OCI-M1 (cell line): ENCODE measurements around the gene PTPRB.

Source experiments
- DNase-seq: peaks from one replicate; lab custom pipeline; 2025; lab: John Stamatoyannopoulos, UW

PTPRB gene

DNA sequence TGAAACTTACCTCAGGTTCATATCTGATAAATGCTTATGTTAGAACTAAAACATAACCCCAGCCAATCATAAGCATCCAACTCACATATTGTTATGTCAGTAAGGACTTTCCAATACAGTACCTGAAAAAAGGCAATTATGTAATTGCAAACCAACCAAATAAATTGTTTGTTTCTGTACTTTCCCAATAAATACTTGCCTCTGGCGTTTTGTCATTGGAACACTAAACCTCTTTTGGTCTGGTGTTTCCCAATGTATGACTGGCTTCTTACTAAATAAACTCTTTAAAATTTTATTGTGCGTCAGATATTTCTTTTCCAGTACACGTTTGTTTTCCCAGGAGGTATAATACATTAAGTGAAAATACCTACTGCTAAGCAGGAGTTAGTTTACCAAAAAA lies 6.7 kb upstream of the PTPRB start:
- no peak for DNase-seq

DNA sequence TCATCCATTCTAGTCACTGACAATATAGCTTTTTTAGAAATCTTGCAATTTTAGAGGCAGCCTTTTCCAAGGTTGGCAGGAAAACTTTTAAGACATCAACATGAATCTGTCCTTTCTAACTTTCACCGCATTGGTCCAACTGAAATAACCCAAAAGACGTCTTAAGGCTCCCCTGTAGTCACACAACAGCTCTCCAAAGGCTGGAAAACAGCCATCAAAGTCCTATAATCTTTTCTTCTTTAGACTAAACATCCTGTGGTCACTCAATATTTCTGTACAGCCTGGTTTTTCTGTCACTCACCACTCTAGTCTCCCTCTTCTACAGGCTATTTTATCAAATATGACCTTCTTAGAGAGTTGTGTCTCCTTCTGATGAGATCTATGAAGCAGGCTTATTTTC lies 4.5 kb upstream of the PTPRB start:
- no peak for DNase-seq

DNA sequence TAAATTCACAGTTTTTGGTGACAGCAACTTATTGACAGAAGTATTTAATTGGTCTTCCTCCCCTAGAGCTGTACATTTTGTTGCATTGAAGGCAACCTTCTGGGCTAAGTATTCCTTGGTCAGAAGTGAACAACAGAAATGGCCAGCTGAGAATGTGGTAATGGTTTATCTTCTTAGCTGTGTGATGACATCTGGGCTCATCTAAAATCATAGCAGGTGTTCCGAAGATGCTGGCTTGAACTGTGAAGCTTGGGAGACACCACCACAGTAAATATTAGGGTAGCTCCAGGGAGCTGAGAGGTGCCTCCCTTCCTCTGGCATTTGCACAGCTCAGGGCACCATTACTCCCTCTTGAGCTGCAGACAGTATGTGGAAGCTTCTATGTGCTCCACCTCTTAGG lies 3.7 kb upstream of the PTPRB start:
- no peak for DNase-seq

DNA sequence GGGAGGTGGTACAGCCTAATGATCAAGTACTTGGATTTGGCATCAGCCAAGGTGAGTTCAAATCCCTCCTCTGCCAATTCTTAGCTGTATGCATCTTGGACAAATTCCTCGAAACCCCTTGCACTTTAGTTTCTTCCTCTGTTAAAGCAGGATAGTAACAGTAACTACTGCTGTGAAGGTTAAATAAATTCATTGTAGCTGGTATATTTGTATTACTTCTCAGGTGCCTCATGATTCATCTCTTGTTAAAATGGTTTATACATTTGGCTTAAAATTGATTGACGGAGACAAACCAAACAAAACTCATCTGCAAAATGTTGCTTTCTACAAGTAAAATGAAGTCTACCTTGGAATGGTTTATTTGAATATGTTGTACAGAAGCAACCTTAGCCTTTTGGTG lies 2.3 kb upstream of the PTPRB start:
- no peak for DNase-seq

DNA sequence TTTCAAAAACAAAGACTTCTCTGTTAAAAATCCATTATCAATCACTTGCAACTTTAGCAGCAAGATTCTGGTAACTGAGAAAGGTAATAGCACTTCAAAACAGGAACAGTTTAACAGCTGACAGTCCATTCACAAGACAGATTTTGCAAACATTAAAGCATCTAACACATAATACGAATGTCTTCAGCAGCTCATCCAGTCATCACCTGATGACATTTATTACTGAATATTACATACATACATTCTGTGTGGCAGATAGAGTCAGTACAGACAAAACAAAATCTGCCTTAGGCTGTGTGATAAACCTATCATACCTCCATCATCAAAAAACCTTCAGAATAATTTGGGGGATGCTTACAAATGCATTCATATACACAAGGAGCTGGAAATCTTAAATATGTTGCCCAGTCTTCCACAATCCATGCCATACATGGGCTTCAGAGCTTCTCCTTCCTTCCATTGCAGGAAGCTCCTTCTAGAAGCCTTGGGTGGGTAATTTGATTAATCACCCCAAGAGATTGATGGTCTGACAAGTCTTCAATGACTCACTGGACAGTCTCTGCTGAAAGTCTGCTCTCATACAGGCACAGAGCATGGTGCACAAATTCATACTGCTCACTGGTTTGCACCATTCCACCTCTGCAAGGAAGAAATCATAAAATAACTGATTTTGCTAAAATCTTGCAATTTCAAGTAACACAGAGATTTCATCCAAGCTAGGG lies 1.6 kb upstream of the PTPRB start:
- DNase-seq: no peak

DNA sequence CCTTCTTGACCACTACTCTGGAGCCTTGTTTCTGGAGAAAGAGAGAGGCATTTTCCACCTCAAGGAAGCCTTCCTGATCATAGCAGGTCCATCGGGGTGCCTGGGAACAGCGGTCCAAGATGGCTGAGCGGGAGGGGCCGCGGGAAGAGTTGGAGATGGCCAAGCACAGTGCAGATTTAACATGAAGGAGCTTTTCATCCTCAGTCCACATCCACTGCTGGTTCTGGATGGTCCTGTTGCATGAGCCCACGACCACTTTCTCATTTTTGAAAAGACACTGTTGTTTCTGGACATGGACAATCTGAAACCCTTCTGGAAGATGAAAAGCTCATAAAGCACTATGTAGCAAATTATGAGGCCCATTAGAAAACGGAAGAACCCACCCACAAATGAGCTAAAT lies 1.5 kb downstream of the PTPRB start:
- DNase-seq: no peak

DNA sequence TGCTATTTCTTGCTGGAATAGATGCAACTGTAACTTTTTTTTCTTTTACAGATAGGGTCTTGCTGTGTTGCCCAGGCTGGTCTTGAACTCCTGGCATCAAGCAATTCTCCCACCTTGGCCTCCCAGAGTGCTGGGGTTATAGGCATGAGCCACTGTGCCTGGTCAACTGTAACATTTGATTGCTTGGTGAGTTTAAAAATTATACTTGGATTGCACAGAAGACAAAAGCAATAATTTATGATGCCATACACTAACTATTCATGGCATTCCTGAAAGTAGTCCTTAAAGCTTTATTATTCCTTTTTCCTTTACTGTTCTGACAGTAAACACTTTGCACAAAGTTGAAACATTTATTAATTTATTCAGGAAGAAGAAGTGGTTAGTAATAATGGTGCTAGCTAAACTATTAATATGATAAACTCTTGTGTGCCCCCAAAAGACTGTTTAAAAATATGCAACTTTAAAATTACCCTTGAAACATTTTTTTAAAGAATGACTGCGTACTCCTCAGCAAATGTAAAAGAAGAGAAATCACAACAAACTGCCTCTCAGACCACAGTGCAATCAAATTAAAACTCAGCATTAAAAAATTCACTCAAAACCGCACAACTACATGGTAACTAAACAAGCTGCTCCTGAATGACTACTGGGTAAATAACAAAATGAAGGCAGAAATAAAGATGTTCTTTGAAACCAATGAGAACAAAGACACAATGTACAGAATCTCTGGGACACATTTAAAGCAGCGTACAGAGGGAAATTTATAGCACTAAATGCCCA lies 8.3 kb downstream of the PTPRB start:
- DNase-seq: no peak

DNA sequence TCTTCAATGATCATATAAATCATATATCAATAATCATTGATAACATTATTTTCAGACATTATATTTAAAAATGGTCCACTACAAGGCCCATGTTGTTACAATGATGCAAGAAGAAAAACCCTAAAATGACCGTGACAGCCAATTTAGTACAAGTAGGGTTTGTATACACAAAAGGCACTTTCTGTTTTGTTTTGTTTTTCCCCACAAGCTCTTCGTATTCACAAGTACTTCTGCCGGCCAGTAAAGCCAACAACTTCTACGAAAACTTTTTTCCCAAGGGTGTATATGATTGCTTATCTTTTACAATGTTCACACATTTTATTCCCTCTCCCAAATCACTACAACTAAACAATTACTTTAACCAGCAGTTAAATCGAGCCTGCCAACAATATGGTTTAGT lies 9.6 kb downstream of the PTPRB start:
- peak; percentile 20 for DNase-seq

DNA sequence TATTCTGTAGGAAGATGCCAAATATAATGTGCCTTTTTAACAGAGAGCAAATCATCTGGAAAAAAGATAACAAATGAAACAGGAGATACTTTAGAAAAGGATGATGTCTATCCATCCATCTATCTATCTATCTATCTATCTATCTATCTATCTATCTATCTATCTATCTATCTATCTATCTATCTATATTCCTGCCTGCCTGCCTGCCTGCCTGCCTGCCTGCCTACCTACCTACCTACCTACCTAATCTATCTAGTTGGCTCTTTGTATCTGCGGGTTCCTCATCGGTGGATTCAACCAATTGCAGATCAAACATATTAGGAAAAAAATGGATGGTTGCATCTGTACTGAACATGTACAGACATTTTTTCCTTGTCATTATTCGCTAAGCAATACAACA lies 11.0 kb downstream of the PTPRB start:
- no peak for DNase-seq

DNA sequence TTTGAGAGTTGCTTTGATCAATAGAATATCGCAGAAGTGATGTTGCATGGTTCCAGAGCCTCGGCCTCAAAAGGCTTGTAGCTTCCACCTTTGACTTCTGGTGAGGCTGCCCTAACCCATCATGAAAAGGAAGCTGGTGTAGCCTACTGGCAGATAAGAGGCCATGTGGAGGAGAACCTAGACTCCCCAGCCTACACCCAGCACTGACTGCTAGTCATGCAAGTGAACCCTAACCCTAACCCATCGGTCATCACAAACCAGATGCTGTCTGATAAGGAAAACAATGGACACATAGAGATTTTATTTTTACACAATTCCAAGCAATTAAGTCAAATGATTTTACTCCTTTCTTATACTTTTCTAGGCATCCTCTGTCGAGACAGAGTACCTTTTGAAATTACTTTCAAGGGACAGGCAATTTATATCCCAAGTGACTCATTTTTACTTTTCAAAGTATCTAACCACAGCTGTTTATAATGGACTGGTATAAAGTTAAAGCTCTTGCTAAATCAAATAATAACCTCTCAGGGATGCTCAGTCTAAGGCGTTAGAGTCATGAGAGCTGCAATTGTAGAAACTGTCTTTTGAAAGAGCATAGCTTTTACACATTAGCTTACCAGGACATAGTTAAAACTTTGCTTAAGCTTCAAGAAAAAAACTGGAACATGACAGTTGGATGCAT lies 17.6 kb downstream of the PTPRB start:
- DNase-seq: peak; percentile 25

DNA sequence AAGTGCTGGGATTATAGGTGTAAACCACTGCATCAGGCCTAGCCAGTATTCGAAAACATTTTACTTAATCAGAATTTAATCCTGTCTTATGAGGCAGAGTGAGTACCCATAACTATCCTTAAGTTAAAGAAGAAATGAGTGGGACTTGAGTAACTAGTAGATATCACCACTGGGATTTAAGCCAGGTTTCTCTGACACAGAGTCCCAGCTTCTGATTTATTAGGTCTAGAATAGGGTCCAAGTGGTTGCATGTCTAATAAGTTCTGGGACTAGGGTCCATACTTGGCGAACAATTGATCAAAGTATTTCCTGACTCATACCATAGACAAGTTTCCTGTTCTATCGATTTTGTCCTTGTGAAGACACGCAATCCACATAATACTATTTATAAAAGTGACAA lies 18.9 kb downstream of the PTPRB start:
- no peak for DNase-seq

DNA sequence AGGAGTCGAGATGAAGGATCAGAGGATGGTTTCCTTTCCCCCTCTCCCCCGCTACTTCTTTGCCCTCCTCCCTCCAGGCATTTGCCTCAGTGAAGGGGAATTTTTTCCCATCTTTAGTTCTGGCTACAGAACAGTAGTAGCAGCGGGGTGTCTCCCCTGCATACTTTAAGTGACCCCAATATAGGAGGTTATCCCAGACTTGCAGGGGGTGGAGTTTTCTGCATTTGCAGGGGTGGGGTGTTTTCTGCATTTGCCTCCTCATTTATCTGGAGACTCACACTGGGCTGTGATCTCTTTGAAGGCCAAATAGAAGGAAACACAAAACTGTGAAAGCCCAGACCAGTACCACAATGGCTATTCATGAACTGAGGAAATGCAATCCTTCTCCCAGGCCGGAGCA lies 19.8 kb downstream of the PTPRB start:
- DNase-seq: no peak

DNA sequence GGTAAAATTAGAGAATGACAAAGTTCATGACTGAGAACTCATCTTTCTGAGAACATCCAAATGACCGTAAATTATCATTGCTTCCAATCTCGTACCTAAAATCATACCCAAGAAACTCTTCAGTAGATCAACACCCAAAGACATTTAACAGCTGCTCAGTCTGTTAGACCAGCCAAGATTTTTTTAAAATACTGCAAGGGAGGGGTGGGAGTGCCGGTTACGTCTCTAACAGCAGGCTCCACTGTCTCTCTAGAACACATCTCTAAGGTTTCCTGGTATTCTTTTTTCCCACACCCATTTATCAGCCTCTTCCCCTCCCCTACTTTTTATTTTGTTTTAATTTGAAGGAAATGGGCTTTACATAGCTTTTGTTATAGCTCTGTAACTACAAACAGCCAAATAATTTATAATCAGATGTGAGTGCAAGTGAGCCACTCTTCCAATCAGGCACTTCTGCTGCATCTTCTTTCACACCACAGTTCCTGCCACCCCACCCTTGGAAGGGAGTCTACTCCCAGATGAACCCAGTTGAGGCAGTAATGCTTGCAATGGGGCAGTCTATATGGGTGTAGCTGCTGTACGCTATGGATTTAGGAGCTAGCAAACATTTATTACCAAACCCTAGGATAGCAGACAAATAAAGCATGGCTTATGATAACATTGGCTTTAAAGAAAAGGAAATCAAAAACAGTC lies 21.9 kb downstream of the PTPRB start:
- DNase-seq: no peak

DNA sequence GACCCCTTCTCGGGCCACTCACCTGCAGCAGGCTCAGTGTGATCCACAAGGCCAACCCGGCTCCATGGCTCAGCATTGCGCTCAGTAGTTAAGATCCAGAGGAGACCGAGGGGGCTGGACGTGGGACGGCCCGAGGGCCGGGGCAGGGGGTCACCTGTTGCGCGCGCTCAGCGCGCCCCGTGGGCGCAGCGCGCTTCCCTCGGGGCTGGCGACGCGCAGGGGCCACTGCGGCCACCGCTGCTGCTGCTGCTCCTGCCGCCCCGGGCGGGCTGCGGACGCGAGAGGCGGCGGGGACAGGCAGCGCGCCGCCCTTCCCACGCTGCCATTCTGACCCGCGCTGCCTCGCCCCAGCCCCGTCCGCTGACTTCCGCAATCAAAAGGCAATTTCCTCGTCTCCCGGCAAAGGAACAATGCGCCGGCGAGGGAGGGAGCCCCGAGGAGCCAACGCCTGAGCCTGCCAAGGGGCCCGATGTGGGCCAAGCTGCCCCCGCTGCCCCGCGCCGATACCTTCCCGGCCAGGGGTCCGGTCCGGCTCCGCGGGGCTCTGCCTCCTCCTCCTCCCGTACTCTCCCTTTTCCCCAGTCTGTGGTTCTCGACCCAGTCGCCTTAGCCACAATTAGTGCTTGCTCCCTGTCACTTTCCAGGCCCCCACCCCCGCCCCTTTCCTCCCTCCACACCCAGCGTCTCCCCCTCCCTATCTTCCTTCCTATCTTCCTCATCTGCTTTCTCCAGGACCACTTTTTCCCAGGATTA lies 27.3 kb downstream of the PTPRB start:
- peak; percentile 60 for DNase-seq

DNA sequence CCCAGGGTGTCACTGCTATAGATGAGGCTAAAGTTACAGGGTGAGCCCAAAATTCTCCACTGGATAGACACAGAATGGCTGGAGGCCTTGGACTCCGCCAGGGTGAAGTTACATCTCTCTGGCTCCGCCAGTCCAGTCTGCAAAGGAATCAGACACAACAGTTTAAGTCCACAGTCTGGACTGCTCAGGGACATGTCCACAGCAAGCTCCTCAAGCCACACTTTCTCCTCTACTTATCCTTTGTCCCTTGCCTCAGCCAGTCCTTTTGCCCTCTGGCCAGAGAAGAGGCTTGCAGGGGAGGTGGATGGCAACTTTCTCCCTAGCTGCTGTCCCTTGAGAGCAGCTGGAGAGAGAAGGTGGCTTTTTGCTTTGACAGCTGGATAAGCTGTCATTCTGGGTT lies 28.0 kb downstream of the PTPRB start:
- peak; percentile 60 for DNase-seq

DNA sequence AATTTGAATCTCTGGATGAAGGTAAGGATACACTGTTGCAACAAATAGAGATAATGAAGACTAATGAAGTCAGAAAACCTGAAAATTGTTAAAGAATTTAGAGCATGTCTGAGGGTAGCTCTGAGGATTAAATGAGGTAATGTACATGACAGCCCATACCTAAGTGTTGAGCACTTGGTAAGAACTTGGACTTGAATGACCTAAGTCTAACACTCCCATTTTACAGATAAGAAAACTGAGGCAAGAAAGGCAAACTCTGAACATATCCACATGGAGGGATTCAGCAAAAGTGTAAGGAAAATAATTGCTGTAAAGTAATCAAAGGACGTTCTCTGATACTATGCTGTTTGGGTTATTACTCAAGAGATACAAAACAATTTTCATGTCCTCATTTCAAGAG lies 29.0 kb downstream of the PTPRB start:
- peak; percentile 14 for DNase-seq

DNA sequence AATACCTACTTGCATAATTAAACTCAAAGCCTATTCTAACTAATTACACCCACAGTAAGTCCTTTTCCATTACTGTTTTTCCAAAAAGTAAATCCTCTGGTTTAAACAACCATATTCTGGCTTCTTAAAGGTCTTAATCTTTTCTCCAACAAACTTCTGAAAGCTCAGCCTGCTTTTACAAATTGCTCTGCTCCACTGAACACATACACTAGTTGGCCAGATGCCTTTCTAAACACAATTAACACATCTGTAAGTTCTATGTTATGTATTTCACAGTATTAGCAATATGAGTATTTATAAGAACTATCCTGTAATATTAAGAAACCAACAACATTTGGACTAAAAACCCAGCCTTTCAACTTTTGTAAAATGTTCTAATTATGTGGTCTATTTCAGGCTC lies 30.1 kb downstream of the PTPRB start:
- no peak for DNase-seq

DNA sequence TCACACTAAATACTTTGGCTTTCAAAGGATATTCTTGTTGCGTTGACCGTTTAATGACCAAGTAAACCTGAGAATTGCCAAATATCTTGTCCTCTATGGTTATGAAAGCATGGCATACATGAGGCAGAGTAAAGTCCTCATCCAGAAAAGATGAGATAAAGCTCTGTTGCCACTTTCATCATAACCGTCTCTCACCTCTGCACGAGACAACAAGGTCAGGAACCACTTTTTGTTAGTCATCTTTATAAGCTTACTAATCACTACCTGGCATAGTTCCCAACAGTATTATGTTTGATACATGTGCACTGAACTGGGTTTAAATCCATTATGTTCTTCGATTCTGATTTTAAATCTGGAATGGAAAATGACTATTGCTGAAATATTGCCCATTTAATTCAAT lies 31.3 kb downstream of the PTPRB start:
- DNase-seq: peak; percentile 13

DNA sequence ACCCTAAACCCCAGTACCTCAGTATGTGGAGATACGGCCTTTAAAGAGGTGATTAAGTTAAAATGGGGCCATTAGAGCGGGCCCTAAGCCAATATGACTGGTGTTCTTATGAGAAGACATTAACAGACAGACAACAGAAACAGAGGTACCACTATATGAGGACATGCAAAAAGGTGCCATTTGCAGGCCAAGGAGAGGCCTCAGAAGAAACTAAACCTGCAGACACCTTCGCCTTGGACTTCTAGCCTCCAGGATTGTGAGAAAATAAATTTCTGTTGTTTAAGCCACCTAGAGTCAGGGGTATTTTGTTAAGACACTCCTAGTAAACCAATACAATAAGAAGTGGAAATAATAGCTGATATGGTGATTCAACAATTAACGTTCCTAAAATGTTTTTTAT lies 32.6 kb downstream of the PTPRB start:
- DNase-seq: no peak

DNA sequence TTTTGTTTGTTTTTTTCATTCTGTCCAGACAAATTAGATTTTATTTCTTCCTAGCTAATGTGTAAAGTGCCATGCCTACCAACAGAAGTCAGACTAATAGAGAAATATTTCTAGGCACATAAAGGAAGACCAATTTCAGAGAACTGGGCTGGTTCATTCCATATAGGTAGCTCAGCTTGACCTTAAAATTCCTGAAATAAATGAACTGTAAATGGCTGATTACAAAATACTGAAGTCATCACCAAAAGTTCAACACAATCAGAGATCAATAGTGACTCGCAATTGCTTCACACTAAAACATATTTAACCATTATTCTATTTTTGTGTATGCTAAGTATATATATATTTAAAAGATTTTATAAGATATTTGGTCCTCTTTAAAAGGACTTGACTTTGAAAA lies 34.2 kb downstream of the PTPRB start:
- DNase-seq: no peak

DNA sequence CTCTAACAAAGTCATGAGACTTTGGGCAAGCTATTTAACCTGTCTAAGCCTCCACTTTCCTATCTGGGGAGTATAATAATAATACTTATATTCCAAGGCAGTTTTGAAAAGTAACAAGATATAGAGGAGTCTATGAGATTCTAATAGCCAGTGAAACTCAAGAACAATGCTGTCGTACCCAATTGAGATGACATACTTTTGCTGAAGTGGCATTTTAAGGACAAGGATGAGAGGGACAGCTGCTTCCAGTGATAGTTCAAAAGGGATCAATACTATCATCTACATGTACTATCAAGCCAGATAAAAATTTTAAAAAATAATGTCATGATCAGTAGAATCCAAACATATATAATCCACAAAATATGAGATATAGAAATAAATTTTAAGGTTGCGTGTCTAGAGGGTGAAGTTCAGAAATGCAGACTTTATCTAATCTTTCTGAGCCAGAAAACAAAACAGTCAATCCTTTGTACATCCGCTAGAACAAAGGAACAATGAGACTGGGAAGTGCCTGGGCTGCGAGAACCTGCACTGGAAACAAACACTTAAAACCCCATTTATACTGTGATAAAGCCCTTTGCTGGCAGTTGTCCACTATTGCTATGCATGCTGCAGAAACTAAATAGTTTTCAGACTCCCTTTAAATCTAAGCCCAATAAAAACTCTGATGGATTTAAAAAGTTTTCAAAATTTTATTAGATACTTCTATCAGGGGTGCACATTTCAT lies 38.6 kb downstream of the PTPRB start:
- peak; percentile 82 for DNase-seq
